Osteocyte (in vitro differentiated cells): ENCODE data around the gene UQCRC2. TPM values are rescaled to one million over a fixed set of nuclear protein-coding genes. Genes with fewer than 3 reads are reported as not detected.
"Not testable (repeated sequence)": the region's sequence is repeated elsewhere in the genome, so short reads cannot be mapped to it uniquely, and the experiment has no call there.

ENCODE experiments used
- DNase-seq: peaks from one replicate; pipeline ENCODE4 v3.0.0; 2021; ENCODE audit warnings: mixed read lengths; ENCODE audit not compliant: unreplicated experiment; ENCODE audit errors: extremely low spot score
- H3K27ac Mint-ChIP-seq: one replicate; pipeline ENCODE4 v1.8.0; 2021; ENCODE audit warnings: mild to moderate bottlenecking, mixed read lengths; ENCODE audit not compliant: unreplicated experiment
- H3K27me3 Mint-ChIP-seq: one replicate; pipeline ENCODE4 v1.8.0; 2021; ENCODE audit warnings: mixed read lengths; ENCODE audit not compliant: unreplicated experiment
- H3K36me3 Mint-ChIP-seq: one replicate; pipeline ENCODE4 v1.8.0; 2021; ENCODE audit warnings: mixed read lengths; ENCODE audit not compliant: unreplicated experiment
- H3K4me1 Mint-ChIP-seq: one replicate; pipeline ENCODE4 v1.8.0; 2021; ENCODE audit warnings: mixed read lengths; ENCODE audit not compliant: unreplicated experiment
- H3K4me3 Mint-ChIP-seq: one replicate; pipeline ENCODE4 v1.8.0; 2021; ENCODE audit warnings: mild to moderate bottlenecking, moderate library complexity, mixed read lengths; ENCODE audit not compliant: unreplicated experiment
- H3K9me3 Mint-ChIP-seq: one replicate; pipeline ENCODE4 v1.8.0; 2021; ENCODE audit warnings: mixed read lengths; ENCODE audit not compliant: unreplicated experiment
- CTCF ChIP-seq: fragments of 200-600 bp; sonication (generic); IDR thresholded peaks from 2 replicates; pipeline ENCODE4 v1.5.0; 2021; ENCODE audit warnings: antibody characterized with exemption, mild to moderate bottlenecking, moderate library complexity
- total RNA-seq: library from RNA; stranded (reverse); gene quantifications from 2 replicates; pipeline ENCODE4 v1.2.1, GENCODE V29; 2021

The UQCRC2 gene
- total RNA-seq, 1 donor from 2014 or later = 200 TPM

- Mint-ChIP-seq H3K27ac (no peak overlapping the region), H3K4me3 (no peak overlapping the region), H3K27me3 (no peaks in the 10 kb centered on the region), H3K36me3 (no peaks in the 10 kb centered on the region), H3K4me1 (peaks cover 12% of the 10 kb centered on the region), H3K9me3 (no peaks in the 10 kb centered on the region)
- DNase-seq = no peak
- no peak for TF ChIP-seq CTCF
Measured at GRCh38 chr16:21996923-21997696, 43.9 kb downstream of the UQCRC2 start.

GRCh38 chr16:21997697-21998480 is 44.7 kb downstream of the UQCRC2 start:
- no peaks in the 10 kb centered on the region for H3K36me3 Mint-ChIP-seq
- H3K4me3 Mint-ChIP-seq = no peak overlapping the region
- TF ChIP-seq CTCF = no peak
- H3K27me3 Mint-ChIP-seq = no peaks in the 10 kb centered on the region
- peaks cover 12% of the 10 kb centered on the region for H3K4me1 Mint-ChIP-seq
- no peak overlapping the region for H3K27ac Mint-ChIP-seq
- DNase-seq = no peak
- H3K9me3 Mint-ChIP-seq = no peaks in the 10 kb centered on the region

- peaks cover 12% of the 10 kb centered on the region for H3K4me1 Mint-ChIP-seq
- TF ChIP-seq CTCF = no peak
- H3K27ac Mint-ChIP-seq = no peak overlapping the region
- H3K4me3 Mint-ChIP-seq = no peak overlapping the region
- no peaks in the 10 kb centered on the region for H3K27me3 Mint-ChIP-seq
- no peak for DNase-seq
- no peaks in the 10 kb centered on the region for H3K9me3 Mint-ChIP-seq
- H3K36me3 Mint-ChIP-seq = no peaks in the 10 kb centered on the region
Measured at GRCh38 chr16:22001591-22001990, 48.4 kb downstream of the UQCRC2 start.

- not testable (repeated sequence) for DNase-seq, H3K36me3 Mint-ChIP-seq, H3K27me3 Mint-ChIP-seq, H3K27ac Mint-ChIP-seq, H3K4me3 Mint-ChIP-seq, H3K9me3 Mint-ChIP-seq
- peaks cover 16% of the 10 kb centered on the region for H3K4me1 Mint-ChIP-seq
Measured at GRCh38 chr16:22002047-22002446, 48.9 kb downstream of the UQCRC2 start.

- Mint-ChIP-seq H3K4me1 (peaks cover 18% of the 10 kb centered on the region), H3K36me3 (no peaks in the 10 kb centered on the region), H3K4me3 (no peak overlapping the region), H3K27ac (no peak overlapping the region), H3K27me3 (no peaks in the 10 kb centered on the region), H3K9me3 (no peaks in the 10 kb centered on the region)
- TF ChIP-seq CTCF = no peak
- no peak for DNase-seq
Measured at GRCh38 chr16:22003195-22003594, 50.0 kb downstream of the UQCRC2 start.
